Neural cell (in vitro differentiated cells): ENCODE data around the gene DIDO1. TPM values are rescaled to one million over a fixed set of nuclear protein-coding genes. Genes with fewer than 3 reads are reported as not detected.

Experiments
- H2AFZ ChIP-seq: fragments of 200-600, 300-800 bp; sonication (generic), shearing (Covaris generic); 2 replicates; pipeline ENCODE4 v1.6.0; 2014; ENCODE audit warnings: low read depth, mild to moderate bottlenecking, antibody characterized with exemption, low read length, moderate library complexity
- H3F3A ChIP-seq: fragments of 200-600 bp; shearing (Covaris generic); 2 replicates; pipeline ENCODE4 v1.6.1; 2016; ENCODE audit warnings: mild to moderate bottlenecking, moderate library complexity, mixed read lengths, antibody characterized with exemption, low read length; ENCODE audit not compliant: insufficient read depth, poor library complexity, severe bottlenecking
- H3K27ac ChIP-seq: fragments of 200-600, 300-800 bp; sonication (generic), shearing (Covaris generic); 2 replicates; pipeline ENCODE4 v1.5.1; 2014; ENCODE audit warnings: mild to moderate bottlenecking, low read length, moderate library complexity
- H3K27me3 ChIP-seq: fragments of 300-800, 200-600 bp; sonication (generic), shearing (Covaris generic); 2 replicates; pipeline ENCODE4 v1.6.0; 2014; ENCODE audit warnings: mild to moderate bottlenecking, low read depth, low read length, moderate library complexity; ENCODE audit not compliant: insufficient read depth
- H3K36me3 ChIP-seq: fragments of 300-800, 200-600 bp; sonication (generic), shearing (Covaris generic); 2 replicates; pipeline ENCODE4 v1.5.1; 2014; ENCODE audit warnings: mild to moderate bottlenecking, antibody characterized with exemption, low read length, moderate library complexity; ENCODE audit not compliant: insufficient read depth
- H3K4me2 ChIP-seq: fragments of 300-800, 200-600 bp; sonication (generic), shearing (Covaris generic); 2 replicates; pipeline ENCODE4 v1.6.0; 2014; ENCODE audit warnings: mild to moderate bottlenecking, low read length
- H3K4me3 ChIP-seq: fragments of 300-800, 200-600 bp; sonication (generic), shearing (Covaris generic); 2 replicates; pipeline ENCODE4 v1.5.1; 2014; ENCODE audit warnings: mild to moderate bottlenecking, low read length, moderate library complexity
- H3K79me2 ChIP-seq: fragments of 200-600 bp; shearing (Covaris generic); replicated peaks from 2 replicates; pipeline ENCODE4 v1.6.0; 2014; ENCODE audit warnings: mild to moderate bottlenecking, low read length, moderate library complexity; ENCODE audit not compliant: insufficient read depth
- H3K9ac ChIP-seq: fragments of 300-800, 200-600 bp; sonication (generic), shearing (Covaris generic); 2 replicates; pipeline ENCODE4 v1.6.1; 2016; ENCODE audit warnings: mild to moderate bottlenecking, low read length, mixed read lengths
- H3K9me2 ChIP-seq: fragments of 200-600 bp; shearing (Covaris generic); 2 replicates; pipeline ENCODE4 v1.6.1; 2016; ENCODE audit warnings: mild to moderate bottlenecking, low read length, mixed read lengths; ENCODE audit not compliant: insufficient read depth
- H3K9me3 ChIP-seq: fragments of 200-600, 300-800 bp; sonication (generic), shearing (Covaris generic); 2 replicates; pipeline ENCODE4 v1.6.1; 2016; ENCODE audit warnings: mild to moderate bottlenecking, mixed run types, low read length, moderate library complexity, mixed read lengths
- H4K20me1 ChIP-seq: fragments of 200-600 bp; shearing (Covaris generic); 2 replicates; pipeline ENCODE4 v1.6.1; 2016; ENCODE audit warnings: mild to moderate bottlenecking, mixed run types; ENCODE audit not compliant: insufficient read depth
- EP300 ChIP-seq: fragments of 450-650 bp; conservative IDR thresholded peaks from 2 replicates; pipeline ENCODE4 v1.6.1; 2014; ENCODE audit warnings: antibody characterized with exemption, mild to moderate bottlenecking, moderate library complexity; ENCODE audit not compliant: poor library complexity, severe bottlenecking
- EZH2 ChIP-seq: fragments of 200-600, 300-800 bp; shearing (Covaris generic), sonication (generic); IDR thresholded peaks from 2 replicates; pipeline ENCODE4 v1.6.1; 2014; ENCODE audit warnings: antibody characterized with exemption, low read length, borderline replicate concordance, mild to moderate bottlenecking; ENCODE audit not compliant: insufficient read depth, poor library complexity, severe bottlenecking
- MXI1 ChIP-seq: fragments of 450-650 bp; conservative IDR thresholded peaks from 2 replicates; pipeline ENCODE4 v1.6.1; 2014; ENCODE audit warnings: antibody characterized with exemption, mild to moderate bottlenecking; ENCODE audit not compliant: poor library complexity, severe bottlenecking
- POLR2AphosphoS5 ChIP-seq: IDR thresholded peaks from 2 replicates; pipeline ENCODE4 v1.6.1; 2012
- RAD21 ChIP-seq: fragments of 450-650 bp; conservative IDR thresholded peaks from 2 replicates; pipeline ENCODE4 v1.6.1; 2014; ENCODE audit warnings: antibody characterized with exemption, mild to moderate bottlenecking, moderate library complexity
- SMC3 ChIP-seq: fragments of 450-650 bp; conservative IDR thresholded peaks from 2 replicates; pipeline ENCODE4 v1.6.1; 2014; ENCODE audit warnings: antibody characterized with exemption, mild to moderate bottlenecking, moderate library complexity; ENCODE audit not compliant: poor library complexity
- TAF1 ChIP-seq: IDR thresholded peaks from 2 replicates; pipeline ENCODE4 v1.6.1; 2012; ENCODE audit warnings: low read depth
- polyA plus RNA-seq: library from polyadenylated mRNA; depleted of rRNA; stranded (reverse); fragments of >200 nt; gene quantifications from 2 replicates; pipeline ENCODE4 v1.2.3, GENCODE V29; 2014
- TF ChIP-seq, protein P1 (sequence below): IDR thresholded peaks from 2 replicates; pipeline ENCODE4 v1.6.1; 2012; ENCODE audit warnings: borderline replicate concordance
- TF ChIP-seq, protein P2 (sequence below): fragments of 450-650 bp; IDR thresholded peaks from 2 replicates; pipeline ENCODE4 v1.5.1; 2014; ENCODE audit warnings: antibody characterized with exemption, mild to moderate bottlenecking, moderate library complexity; ENCODE audit not compliant: poor library complexity, severe bottlenecking

Gene DIDO1
- polyA plus RNA-seq, 1 donor from 2014 or later = 42.8 TPM

- H3K9me2 ChIP-seq = no peaks in the 10 kb centered on the region
- no peak overlapping the region for H2AFZ ChIP-seq
- H3K27me3 ChIP-seq = no peaks in the 10 kb centered on the region
- TF ChIP-seq, protein P1, sequence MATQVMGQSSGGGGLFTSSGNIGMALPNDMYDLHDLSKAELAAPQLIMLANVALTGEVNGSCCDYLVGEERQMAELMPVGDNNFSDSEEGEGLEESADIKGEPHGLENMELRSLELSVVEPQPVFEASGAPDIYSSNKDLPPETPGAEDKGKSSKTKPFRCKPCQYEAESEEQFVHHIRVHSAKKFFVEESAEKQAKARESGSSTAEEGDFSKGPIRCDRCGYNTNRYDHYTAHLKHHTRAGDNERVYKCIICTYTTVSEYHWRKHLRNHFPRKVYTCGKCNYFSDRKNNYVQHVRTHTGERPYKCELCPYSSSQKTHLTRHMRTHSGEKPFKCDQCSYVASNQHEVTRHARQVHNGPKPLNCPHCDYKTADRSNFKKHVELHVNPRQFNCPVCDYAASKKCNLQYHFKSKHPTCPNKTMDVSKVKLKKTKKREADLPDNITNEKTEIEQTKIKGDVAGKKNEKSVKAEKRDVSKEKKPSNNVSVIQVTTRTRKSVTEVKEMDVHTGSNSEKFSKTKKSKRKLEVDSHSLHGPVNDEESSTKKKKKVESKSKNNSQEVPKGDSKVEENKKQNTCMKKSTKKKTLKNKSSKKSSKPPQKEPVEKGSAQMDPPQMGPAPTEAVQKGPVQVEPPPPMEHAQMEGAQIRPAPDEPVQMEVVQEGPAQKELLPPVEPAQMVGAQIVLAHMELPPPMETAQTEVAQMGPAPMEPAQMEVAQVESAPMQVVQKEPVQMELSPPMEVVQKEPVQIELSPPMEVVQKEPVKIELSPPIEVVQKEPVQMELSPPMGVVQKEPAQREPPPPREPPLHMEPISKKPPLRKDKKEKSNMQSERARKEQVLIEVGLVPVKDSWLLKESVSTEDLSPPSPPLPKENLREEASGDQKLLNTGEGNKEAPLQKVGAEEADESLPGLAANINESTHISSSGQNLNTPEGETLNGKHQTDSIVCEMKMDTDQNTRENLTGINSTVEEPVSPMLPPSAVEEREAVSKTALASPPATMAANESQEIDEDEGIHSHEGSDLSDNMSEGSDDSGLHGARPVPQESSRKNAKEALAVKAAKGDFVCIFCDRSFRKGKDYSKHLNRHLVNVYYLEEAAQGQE = no peak
- H3K4me3 ChIP-seq = no peak overlapping the region
- peaks cover 13% of the 10 kb centered on the region for H3K36me3 ChIP-seq
- H3K4me2 ChIP-seq = no peak overlapping the region
- H3F3A ChIP-seq = no peaks in the 10 kb centered on the region
- no peak overlapping the region for H3K9ac ChIP-seq
- no peaks in the 10 kb centered on the region for H3K9me3 ChIP-seq
- H3K27ac ChIP-seq = no peak overlapping the region
- no peaks in the 10 kb centered on the region for H4K20me1 ChIP-seq
- H3K79me2 ChIP-seq = no peaks in the 10 kb centered on the region
Measured at GRCh38 chr20:62892348-62893304, 33.7 kb downstream of the DIDO1 start.

GRCh38 chr20:62891111-62891510 lies 35.2 kb downstream of the DIDO1 start:
- Histone ChIP-seq H3K36me3 (peaks cover 13% of the 10 kb centered on the region), H3K4me3 (no peak overlapping the region), H2AFZ (no peak overlapping the region), H3K9me3 (no peaks in the 10 kb centered on the region), H3K27ac (no peak overlapping the region), H3K79me2 (no peaks in the 10 kb centered on the region), H3K9ac (no peak overlapping the region), H3F3A (no peaks in the 10 kb centered on the region), H3K4me2 (no peak overlapping the region), H3K27me3 (no peaks in the 10 kb centered on the region), H3K9me2 (no peaks in the 10 kb centered on the region), H4K20me1 (no peaks in the 10 kb centered on the region)
- TF ChIP-seq RAD21 = no peak
- TF ChIP-seq, protein P2, sequence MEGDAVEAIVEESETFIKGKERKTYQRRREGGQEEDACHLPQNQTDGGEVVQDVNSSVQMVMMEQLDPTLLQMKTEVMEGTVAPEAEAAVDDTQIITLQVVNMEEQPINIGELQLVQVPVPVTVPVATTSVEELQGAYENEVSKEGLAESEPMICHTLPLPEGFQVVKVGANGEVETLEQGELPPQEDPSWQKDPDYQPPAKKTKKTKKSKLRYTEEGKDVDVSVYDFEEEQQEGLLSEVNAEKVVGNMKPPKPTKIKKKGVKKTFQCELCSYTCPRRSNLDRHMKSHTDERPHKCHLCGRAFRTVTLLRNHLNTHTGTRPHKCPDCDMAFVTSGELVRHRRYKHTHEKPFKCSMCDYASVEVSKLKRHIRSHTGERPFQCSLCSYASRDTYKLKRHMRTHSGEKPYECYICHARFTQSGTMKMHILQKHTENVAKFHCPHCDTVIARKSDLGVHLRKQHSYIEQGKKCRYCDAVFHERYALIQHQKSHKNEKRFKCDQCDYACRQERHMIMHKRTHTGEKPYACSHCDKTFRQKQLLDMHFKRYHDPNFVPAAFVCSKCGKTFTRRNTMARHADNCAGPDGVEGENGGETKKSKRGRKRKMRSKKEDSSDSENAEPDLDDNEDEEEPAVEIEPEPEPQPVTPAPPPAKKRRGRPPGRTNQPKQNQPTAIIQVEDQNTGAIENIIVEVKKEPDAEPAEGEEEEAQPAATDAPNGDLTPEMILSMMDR = no peak
- no peak for TF ChIP-seq EZH2
- no peak for TF ChIP-seq EP300
- TF ChIP-seq, protein P1 = no peak
- TF ChIP-seq SMC3 = no peak
- no peak for TF ChIP-seq TAF1
- no peak for TF ChIP-seq POLR2AphosphoS5
- TF ChIP-seq MXI1 = no peak
